Colonic mucosa (tissue), 4 donors: ENCODE data around the gene MLKL. TPM values are rescaled to one million over a fixed set of nuclear protein-coding genes. Genes with fewer than 3 reads are reported as not detected.

ENCODE experiments used
- DNase-seq: peaks from one replicate; pipeline ENCODE4 v3.0.0-alpha.2; 2020
- H3K27ac ChIP-seq: fragments of 200-600 bp; one replicate; pipeline ENCODE4 v1.8.0; 2021
- H3K27me3 ChIP-seq: fragments of 200-600 bp; one replicate; pipeline ENCODE4 v1.8.0; 2021
- H3K36me3 ChIP-seq: fragments of 200-600 bp; one replicate; pipeline ENCODE4 v1.8.0; 2021
- H3K4me1 ChIP-seq: fragments of 200-600 bp; one replicate; pipeline ENCODE4 v1.8.0; 2021; ENCODE audit warnings: mild to moderate bottlenecking
- H3K4me3 ChIP-seq: fragments of 200-600 bp; one replicate; pipeline ENCODE4 v1.8.0; 2021
- H3K9ac ChIP-seq, 2 donors: one replicate each; pipeline ENCODE4 v1.7.0; 2013; ENCODE audit warnings: control low read depth in 2 of 2, low read depth in 2 of 2, low read length in 2 of 2
- H3K9me3 ChIP-seq: fragments of 200-600 bp; one replicate; pipeline ENCODE4 v1.8.0; 2021
- CTCF ChIP-seq: fragments of 200-600 bp; IDR thresholded peaks from one replicate; pipeline ENCODE4 v1.8.0; 2022; ENCODE audit warnings: antibody characterized with exemption, mild to moderate bottlenecking
- intact Hi-C: fragments of 100-400 bp; cut with DNase I; formaldehyde crosslinking; loops from one replicate; pipeline ENCODE4 v1.14.1; 2022
- total RNA-seq, 2 donors: library from RNA; stranded (reverse); fragmentation: NEBNext Ultra II Directional in 1 of 2; extraction: Animal tissue kit (Norgen Biotek cat#: 25700) in 1 of 2; gene quantifications; one replicate each; pipeline ENCODE4 v1.2.1, GENCODE V29; 2021
- donor health status: healthy.
- donor health status: DM: no; HTN: no; CAD: no.
- donor health status: DM: no; HTN: no; CAD: no.

Gene MLKL
- 10 to 100 TPM; 13.9 to 25.1 TPM for total RNA-seq

- H3K4me1 ChIP-seq: no peaks in the 10 kb centered on the region
- no peaks in the 10 kb centered on the region for H3K9me3 ChIP-seq
- H3K9ac ChIP-seq: peak within 1 kb of the TSS; percentile 71 to 98
- intact Hi-C loops: no loop called here
- H3K4me3 ChIP-seq: peak within 1 kb of the TSS; percentile 85
- H3K27ac ChIP-seq: peak within 1 kb of the TSS; percentile 93
- DNase-seq: peak; percentile 69
- no peak for TF ChIP-seq CTCF
- no peaks in the 10 kb centered on the region for H3K36me3 ChIP-seq
- no peaks in the 10 kb centered on the region for H3K27me3 ChIP-seq
These were observed at the start of gene MLKL for GRCh38 chr16:74700438-74701225. Gene MLKL (minus strand): TSS chr16:74700862. CDS start chr16:74695757, 5,105 bp downstream.

- no peaks in the 10 kb centered on the region for H3K36me3 ChIP-seq
- DNase-seq: no peak
- TF ChIP-seq CTCF: no peak
- H3K4me3 ChIP-seq: no peak overlapping the region
- intact Hi-C loops: no loop called here
- H3K9me3 ChIP-seq: no peaks in the 10 kb centered on the region
- H3K27me3 ChIP-seq: no peaks in the 10 kb centered on the region
- H3K4me1 ChIP-seq: no peaks in the 10 kb centered on the region
- no peak overlapping the region for H3K9ac ChIP-seq
- H3K27ac ChIP-seq: no peak overlapping the region
These were observed 48.8 kb upstream of the MLKL start for GRCh38 chr16:74749291-74750055.

GRCh38 chr16:74748616-74749026, 48.0 kb upstream of the MLKL start:
- Histone ChIP-seq H3K4me3 (no peak overlapping the region), H3K9me3 (no peaks in the 10 kb centered on the region), H3K27me3 (no peaks in the 10 kb centered on the region), H3K9ac (no peak overlapping the region), H3K27ac (no peak overlapping the region), H3K36me3 (no peaks in the 10 kb centered on the region), H3K4me1 (no peaks in the 10 kb centered on the region)
- no peak for DNase-seq
- intact Hi-C loops: no loop called here
- no peak for TF ChIP-seq CTCF

GRCh38 chr16:74747716-74748615, 47.3 kb upstream of the MLKL start:
- no peak overlapping the region for H3K27ac ChIP-seq
- no peaks in the 10 kb centered on the region for H3K36me3 ChIP-seq
- no peak for DNase-seq
- no peak overlapping the region for H3K4me3 ChIP-seq
- no peak for TF ChIP-seq CTCF
- H3K4me1 ChIP-seq: no peaks in the 10 kb centered on the region
- intact Hi-C loops: no loop called here
- no peaks in the 10 kb centered on the region for H3K9me3 ChIP-seq
- H3K9ac ChIP-seq: no peak overlapping the region
- H3K27me3 ChIP-seq: no peaks in the 10 kb centered on the region

GRCh38 chr16:74745926-74746325, 45.3 kb upstream of the MLKL start:
- no peak overlapping the region for H3K27ac ChIP-seq
- no peaks in the 10 kb centered on the region for H3K36me3 ChIP-seq
- no peaks in the 10 kb centered on the region for H3K27me3 ChIP-seq
- peaks cover 3% of the 10 kb centered on the region for H3K4me1 ChIP-seq
- intact Hi-C loops: no loop called here
- H3K9me3 ChIP-seq: no peaks in the 10 kb centered on the region
- H3K9ac ChIP-seq: no peak overlapping the region
- no peak for DNase-seq
- no peak overlapping the region for H3K4me3 ChIP-seq
- TF ChIP-seq CTCF: no peak
